HG02840 (cell line): ENCODE measurements around the gene SERPINB6.
"Not testable (repeated sequence)": the region's sequence is repeated elsewhere in the genome, so short reads cannot be mapped to it uniquely, and the experiment has no call there.

Experiments
- ATAC-seq: cut with Tn5 transposase; IDR thresholded peaks from one replicate; pipeline ENCODE4 v1.9.1; 2021; ENCODE audit warnings: mild to moderate bottlenecking, moderate library complexity, moderate number of reproducible peaks; ENCODE audit not compliant: unreplicated experiment, low FRiP score

Gene SERPINB6

DNA sequence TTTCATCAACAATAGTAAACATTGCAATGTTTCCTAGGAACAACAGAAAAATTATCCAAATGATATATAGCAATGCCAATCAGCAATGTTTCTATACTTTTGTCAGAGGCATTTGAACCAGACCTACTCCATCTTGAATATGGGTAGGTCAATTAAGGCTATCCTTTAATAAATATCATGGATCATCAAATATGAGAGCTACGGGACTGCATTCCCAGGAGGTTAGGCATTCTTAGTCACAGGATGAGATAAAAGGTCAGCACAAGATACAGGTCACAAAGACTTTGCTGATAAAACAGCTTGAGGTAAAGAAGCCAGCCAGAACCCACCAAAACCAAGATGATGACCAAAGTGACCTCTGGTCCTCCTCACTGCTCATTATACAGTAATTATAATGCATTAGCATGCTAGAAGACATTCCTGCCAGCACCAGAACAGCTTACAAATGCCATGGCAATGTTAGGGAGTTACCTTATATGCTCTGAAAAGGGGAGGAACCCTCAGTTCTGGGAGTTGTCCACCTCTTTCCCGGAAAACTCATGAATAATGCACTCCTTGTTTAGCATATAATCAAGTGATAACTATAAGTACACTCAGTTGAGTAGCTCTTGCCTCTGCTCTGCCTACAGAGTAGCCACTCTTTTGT lies 8.6 kb upstream of the SERPINB6 start:
- ATAC-seq, result no peak

DNA sequence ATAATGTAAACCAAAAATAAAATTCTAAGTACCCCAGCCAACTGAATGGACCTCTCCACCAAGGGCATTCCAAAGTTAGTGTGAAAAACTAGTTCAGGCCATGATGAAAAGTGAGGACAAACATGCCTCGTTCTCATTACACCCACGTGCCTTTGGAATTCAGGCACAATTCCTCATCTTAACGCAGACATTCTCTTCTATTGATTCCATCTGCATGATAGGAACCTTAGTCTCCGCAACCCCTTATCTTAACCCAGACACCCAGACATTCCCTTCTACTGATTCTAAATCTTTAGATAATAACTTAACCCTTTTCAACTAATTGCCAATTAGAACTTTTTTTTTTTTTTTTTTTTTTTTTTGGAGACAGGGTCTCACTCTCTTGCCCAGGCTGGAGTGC lies 7.6 kb upstream of the SERPINB6 start:
- ATAC-seq, result no peak

DNA sequence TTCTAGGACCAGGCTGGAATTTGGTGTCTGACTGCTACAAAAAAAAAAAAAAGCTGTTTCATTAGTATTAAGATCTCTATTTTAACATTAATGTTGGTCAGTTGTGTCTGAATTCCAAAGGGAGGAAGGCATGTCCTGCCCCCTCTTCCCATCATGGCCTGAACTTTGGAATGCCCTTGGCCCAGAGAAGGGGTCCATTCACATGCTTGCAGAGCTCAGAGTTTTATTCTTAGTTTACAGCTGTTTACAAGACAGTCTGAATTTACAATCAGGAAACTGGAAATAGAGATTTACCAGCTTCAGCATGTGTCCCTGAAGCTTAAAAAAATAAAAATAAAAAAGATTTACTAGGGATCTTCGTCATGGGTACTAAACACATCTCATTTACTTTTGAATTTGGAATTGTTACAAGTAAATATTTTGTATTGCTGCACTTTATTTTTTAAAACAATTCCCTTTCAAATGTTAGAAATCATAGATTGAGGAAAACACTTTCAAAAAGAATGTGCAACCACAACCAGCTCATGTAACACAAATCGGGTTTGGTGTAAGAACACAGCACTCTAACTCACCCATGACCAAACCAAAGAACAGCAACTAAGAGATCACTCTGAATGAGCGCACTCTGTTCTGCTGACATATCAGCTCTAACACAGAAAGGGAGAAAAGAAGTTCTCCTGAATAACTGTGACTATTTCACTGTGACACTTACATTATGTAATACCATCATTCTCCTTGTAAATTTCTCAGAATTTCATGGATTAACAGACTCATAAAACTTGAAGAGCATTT lies 6.6 kb upstream of the SERPINB6 start:
- ATAC-seq, result no peak

DNA sequence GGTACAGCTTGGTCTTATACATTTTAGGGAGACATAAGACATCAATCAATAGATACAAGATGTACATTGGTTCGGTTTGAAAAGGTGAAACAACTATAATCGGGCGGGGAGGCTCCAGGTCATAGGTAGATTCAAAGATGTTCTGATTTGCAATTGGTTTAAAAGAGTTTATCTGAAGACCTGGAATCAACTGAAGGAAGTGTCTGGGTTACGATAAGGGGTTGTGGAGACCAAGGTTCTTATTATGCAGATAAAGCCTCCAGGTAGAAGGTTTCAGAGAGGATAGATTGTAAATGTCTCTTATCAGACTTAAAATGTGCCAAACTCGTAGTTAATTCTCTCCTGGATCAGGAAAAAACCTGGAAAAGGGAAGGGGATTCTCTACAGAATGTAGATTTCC lies 5.9 kb upstream of the SERPINB6 start:
- ATAC-seq, result no peak

GRCh38 chr6:2976571-2977085 lies 5.3 kb upstream of the SERPINB6 start:
- ATAC-seq, result no peak

DNA sequence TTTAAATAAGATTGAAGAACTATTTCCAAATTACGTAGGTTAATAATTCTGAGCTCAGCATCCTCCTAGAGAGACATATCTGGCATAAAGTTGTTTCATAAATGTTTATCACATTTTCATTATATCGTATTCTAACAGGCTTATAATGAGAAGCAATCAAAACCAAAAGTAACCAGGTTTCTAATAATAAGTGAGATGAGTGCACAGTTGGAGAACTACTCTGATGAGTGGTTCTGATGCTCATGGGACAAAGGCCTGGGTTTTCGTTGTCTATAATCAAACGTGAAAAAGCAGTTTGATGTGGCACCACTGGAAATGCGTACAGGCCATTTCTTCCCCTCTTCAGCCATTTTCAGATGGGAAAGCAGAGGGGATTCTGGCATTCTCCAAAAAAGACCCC lies 4.7 kb upstream of the SERPINB6 start:
- no peak for ATAC-seq

GRCh38 chr6:2973676-2974075 lies 2.3 kb upstream of the SERPINB6 start:
- ATAC-seq, result no peak

GRCh38 chr6:2973180-2973579 lies 1.8 kb upstream of the SERPINB6 start:
- not testable (repeated sequence) for ATAC-seq

GRCh38 chr6:2972685-2973084 lies 1.3 kb upstream of the SERPINB6 start:
- ATAC-seq, result not testable (repeated sequence)

DNA sequence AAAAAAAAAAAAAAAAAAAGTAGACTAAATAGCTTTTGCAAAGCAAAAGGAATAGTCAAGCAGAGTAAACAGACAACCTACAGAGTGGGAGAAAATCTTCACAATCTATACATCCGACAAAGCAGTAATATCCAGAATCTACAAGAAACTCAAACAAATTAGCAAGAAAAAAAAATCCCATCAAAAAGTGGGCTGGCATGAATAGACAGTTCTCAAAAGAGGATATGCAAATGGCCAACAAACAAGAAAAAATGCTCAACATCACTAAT lies 786 bp upstream of the SERPINB6 start:
- not testable (repeated sequence) for ATAC-seq

DNA sequence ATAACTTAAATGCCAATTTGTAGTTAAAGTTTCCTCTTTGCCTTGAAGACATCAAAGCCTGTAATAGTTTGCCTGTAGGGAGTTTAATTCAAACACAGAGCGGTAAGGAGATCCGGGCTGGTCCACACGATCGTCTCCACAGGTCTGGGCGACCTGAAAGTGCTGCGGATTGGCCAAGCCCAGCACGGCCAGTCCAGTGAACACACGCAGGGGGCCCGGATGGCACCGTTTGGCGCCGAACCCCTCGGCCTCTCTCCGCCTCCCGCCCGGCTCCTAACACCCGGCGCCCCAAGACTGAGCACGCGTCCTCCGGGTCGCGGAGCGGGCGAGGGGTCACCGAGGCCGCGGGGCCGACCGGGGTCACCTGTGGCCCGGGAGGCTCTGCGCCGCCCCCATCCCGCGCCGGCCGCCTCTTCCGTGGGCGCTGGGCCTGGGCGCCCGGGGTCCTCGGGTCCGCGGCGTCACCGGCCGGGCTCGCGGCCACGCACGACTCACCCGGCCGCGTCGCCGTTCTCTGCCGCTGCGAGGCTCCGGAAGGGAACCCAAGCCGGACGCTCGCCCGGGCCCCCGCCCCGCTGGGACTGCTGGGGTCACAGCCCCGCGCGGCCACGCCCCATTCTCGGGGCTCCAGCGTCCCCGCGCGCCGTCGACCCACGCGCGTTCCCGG lies 481 bp downstream of the SERPINB6 start:
- no peak for ATAC-seq

GRCh38 chr6:2970034-2970685 lies 1.2 kb downstream of the SERPINB6 start:
- ATAC-seq, result no peak

- no peak for ATAC-seq
Observed at GRCh38 chr6:2969549-2969948, 1.8 kb downstream of the SERPINB6 start.

- no peak for ATAC-seq
Observed at GRCh38 chr6:2968600-2969135, 2.7 kb downstream of the SERPINB6 start.

DNA sequence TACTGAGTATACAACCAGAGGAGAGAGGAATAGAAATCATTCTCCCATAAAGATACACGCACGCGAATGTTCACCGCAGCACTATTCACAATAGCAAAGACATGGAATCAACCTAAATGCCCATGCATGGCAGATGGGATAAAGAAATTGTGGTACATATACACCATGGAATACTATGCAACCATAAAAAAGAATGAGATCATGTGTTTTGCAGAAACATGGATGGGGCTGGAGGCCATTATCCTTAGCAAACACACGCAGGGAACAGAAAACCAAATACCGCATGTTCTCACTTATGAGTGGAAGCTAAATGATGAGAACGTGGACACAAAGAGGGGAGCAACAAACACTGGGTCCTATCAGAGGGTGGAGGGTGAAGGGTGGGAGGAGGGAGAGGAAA lies 3.4 kb downstream of the SERPINB6 start:
- ATAC-seq, result no peak

DNA sequence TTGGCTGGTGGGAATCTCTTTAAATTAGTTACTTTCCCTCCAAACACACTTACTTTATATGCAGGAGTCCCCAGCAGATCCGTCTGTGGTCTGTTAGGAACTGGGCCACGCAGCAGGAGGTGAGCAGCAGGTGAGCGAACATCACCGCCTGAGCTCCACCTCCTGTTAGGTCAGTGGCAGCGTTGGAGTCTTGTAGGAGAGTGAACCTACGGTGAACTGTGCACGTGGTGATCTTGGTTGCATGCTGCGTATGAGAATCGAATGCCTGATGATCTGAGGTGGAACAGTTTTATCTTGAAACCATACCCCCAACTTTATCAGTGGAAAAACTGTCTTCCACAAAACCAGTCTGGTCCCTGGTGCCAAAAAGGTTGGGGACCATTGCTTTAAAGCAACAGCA lies 5.0 kb downstream of the SERPINB6 start:
- ATAC-seq, result no peak

DNA sequence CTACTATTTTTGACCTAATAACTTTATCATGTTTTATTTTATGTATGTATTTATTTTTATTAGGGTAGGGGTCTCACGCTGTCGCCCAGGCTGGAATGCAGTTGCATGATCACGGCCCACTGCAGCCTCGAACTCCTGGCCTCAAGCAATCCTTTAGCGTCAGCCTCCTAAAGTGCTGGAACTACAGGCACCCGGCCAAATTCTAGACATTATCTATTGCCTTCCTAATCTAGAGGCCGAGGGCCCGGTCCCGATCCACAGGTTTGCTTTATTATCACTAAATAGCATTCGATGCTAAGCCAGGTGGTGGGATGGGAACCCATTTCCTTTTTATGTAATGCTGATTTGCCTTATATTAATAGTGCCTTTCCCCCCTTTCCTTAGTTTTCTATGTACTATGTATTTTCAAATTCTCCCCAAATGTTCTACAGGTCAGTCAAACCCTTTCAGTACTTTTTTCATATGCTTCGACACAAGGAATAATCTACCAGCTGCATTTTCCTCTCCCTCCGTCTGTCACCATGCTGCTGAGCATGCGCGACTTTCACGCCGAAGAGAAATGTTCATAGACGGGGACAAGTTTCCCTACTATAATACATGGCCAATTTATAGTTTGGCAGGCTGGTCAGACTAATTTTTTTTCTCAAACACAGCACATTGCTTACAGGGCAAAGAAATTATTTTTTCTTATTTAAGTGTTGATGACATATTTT lies 6.4 kb downstream of the SERPINB6 start:
- ATAC-seq, result no peak

GRCh38 chr6:2963756-2964155 lies 7.6 kb downstream of the SERPINB6 start:
- ATAC-seq, result no peak

GRCh38 chr6:2962636-2963035 lies 8.7 kb downstream of the SERPINB6 start:
- ATAC-seq, result no peak

DNA sequence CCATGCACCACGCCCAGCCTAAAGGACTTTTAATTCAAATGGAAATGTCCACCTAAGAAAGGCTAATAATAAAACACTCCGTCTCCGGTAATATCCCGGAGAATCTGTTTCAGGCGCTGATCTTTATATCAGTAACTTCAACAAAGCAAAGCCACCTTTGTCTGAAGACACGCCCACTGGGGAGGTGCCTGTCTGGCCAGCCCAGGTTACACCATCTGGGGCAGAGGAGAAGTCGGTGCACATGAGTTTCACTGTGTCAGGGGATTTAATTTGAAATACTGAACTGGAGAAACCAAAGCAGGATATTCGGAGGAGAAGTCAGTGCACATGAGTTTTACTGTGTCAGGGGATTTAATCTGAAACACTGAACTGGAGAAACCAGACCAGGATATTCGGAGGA lies 9.4 kb downstream of the SERPINB6 start:
- no peak for ATAC-seq
